ENCODE measurements around the gene PREB.

GRCh38 chr2:27127883-27128667 lies 6.4 kb downstream of the PREB start:
- TF ChIP-seq EZH2 (IDR thresholded peaks at IDR 0.05; ENCODE audit: borderline replicate concordance, low read length) (no peak), CTCF (conservative IDR thresholded peaks at IDR 0.05 in 1 of 2, IDR thresholded peaks at IDR 0.05 in 1 of 2; ENCODE audit: extremely low read depth in 1 of 2, insufficient read depth in 1 of 2, low read depth in 1 of 2, low read length in 2 of 2) (no peak)

Measured in mammary epithelial cell (primary cell).